ENCODE results near the gene ADAD2.

ADAD2 gene

GRCh38 chr16:84177741-84178073 is 13.2 kb upstream of the ADAD2 start:
- H3K4me3 ChIP-seq (ENCODE audit: low read length in 2 of 2), result peak overlapping the region in 1 of 2 donors; percentile 35
- H3K9me3 ChIP-seq (ENCODE audit: control insufficient read depth in 2 of 2, low read length in 2 of 2), result no peaks in the 10 kb centered on the region
- H3K9ac ChIP-seq (ENCODE audit: low read length in 2 of 2), result peak overlapping the region in 1 of 2 donors; percentile 21
- peaks cover 28% of the 10 kb centered on the region for H3K4me1 ChIP-seq (ENCODE audit: control insufficient read depth, insufficient read depth, low read length)
- peaks cover 7 to 16% of the 10 kb centered on the region in 2 donors for H3K36me3 ChIP-seq (ENCODE audit: control insufficient read depth in 2 of 2, insufficient read depth in 2 of 2, low read length in 2 of 2)
- no peaks in the 10 kb centered on the region for H3K27me3 ChIP-seq (ENCODE audit: control insufficient read depth in 1 of 2, insufficient read depth in 2 of 2, low read length in 2 of 2)
- peak overlapping the region; percentile 46 for H3K27ac ChIP-seq (ENCODE audit: low read length)

GRCh38 chr16:84178146-84178765 is 12.7 kb upstream of the ADAD2 start:
- Histone ChIP-seq H3K9me3 (ENCODE audit: control insufficient read depth in 2 of 2, low read length in 2 of 2) (no peaks in the 10 kb centered on the region), H3K27ac (ENCODE audit: low read length) (peak overlapping the region; percentile 46), H3K9ac (ENCODE audit: low read length in 2 of 2) (peak overlapping the region; percentile 21 to 36), H3K27me3 (ENCODE audit: control insufficient read depth in 1 of 2, insufficient read depth in 2 of 2, low read length in 2 of 2) (no peaks in the 10 kb centered on the region), H3K4me1 (ENCODE audit: control insufficient read depth, insufficient read depth, low read length) (peaks cover 28% of the 10 kb centered on the region), H3K36me3 (ENCODE audit: control insufficient read depth in 2 of 2, insufficient read depth in 2 of 2, low read length in 2 of 2) (peaks cover 11 to 18% of the 10 kb centered on the region in 2 donors), H3K4me3 (ENCODE audit: low read length in 2 of 2) (no peak overlapping the region)

- Histone ChIP-seq H3K27ac (ENCODE audit: low read length) (peak overlapping the region; percentile 46), H3K4me3 (ENCODE audit: low read length in 2 of 2) (no peak overlapping the region), H3K9me3 (ENCODE audit: control insufficient read depth in 2 of 2, low read length in 2 of 2) (no peaks in the 10 kb centered on the region), H3K27me3 (ENCODE audit: control insufficient read depth in 1 of 2, insufficient read depth in 2 of 2, low read length in 2 of 2) (no peaks in the 10 kb centered on the region), H3K9ac (ENCODE audit: low read length in 2 of 2) (no peak overlapping the region), H3K36me3 (ENCODE audit: control insufficient read depth in 2 of 2, insufficient read depth in 2 of 2, low read length in 2 of 2) (peaks cover 11 to 23% of the 10 kb centered on the region in 2 donors), H3K4me1 (ENCODE audit: control insufficient read depth, insufficient read depth, low read length) (peaks cover 28% of the 10 kb centered on the region)
Measured at GRCh38 chr16:84178892-84179611, 11.9 kb upstream of the ADAD2 start.

- no peak overlapping the region for H3K9ac ChIP-seq (ENCODE audit: low read length in 2 of 2)
- H3K4me1 ChIP-seq (ENCODE audit: control insufficient read depth, insufficient read depth, low read length), result peaks cover 30% of the 10 kb centered on the region
- H3K9me3 ChIP-seq (ENCODE audit: control insufficient read depth in 2 of 2, low read length in 2 of 2), result no peaks in the 10 kb centered on the region
- peaks cover 11 to 25% of the 10 kb centered on the region in 2 donors for H3K36me3 ChIP-seq (ENCODE audit: control insufficient read depth in 2 of 2, insufficient read depth in 2 of 2, low read length in 2 of 2)
- H3K4me3 ChIP-seq (ENCODE audit: low read length in 2 of 2), result no peak overlapping the region
- H3K27me3 ChIP-seq (ENCODE audit: control insufficient read depth in 1 of 2, insufficient read depth in 2 of 2, low read length in 2 of 2), result no peaks in the 10 kb centered on the region
- no peak overlapping the region for H3K27ac ChIP-seq (ENCODE audit: low read length)
Measured at GRCh38 chr16:84179612-84180320, 11.2 kb upstream of the ADAD2 start.

GRCh38 chr16:84180519-84181140 is 10.3 kb upstream of the ADAD2 start:
- peaks cover 11 to 25% of the 10 kb centered on the region in 2 donors for H3K36me3 ChIP-seq (ENCODE audit: control insufficient read depth in 2 of 2, insufficient read depth in 2 of 2, low read length in 2 of 2)
- no peaks in the 10 kb centered on the region for H3K9me3 ChIP-seq (ENCODE audit: control insufficient read depth in 2 of 2, low read length in 2 of 2)
- H3K4me1 ChIP-seq (ENCODE audit: control insufficient read depth, insufficient read depth, low read length), result peaks cover 30% of the 10 kb centered on the region
- H3K27me3 ChIP-seq (ENCODE audit: control insufficient read depth in 1 of 2, insufficient read depth in 2 of 2, low read length in 2 of 2), result no peaks in the 10 kb centered on the region
- H3K27ac ChIP-seq (ENCODE audit: low read length), result no peak overlapping the region
- H3K4me3 ChIP-seq (ENCODE audit: low read length in 2 of 2), result no peak overlapping the region
- H3K9ac ChIP-seq (ENCODE audit: low read length in 2 of 2), result no peak overlapping the region

GRCh38 chr16:84181144-84181915 is 9.6 kb upstream of the ADAD2 start:
- Histone ChIP-seq H3K27ac (ENCODE audit: low read length) (no peak overlapping the region), H3K9me3 (ENCODE audit: control insufficient read depth in 2 of 2, low read length in 2 of 2) (no peaks in the 10 kb centered on the region), H3K27me3 (ENCODE audit: control insufficient read depth in 1 of 2, insufficient read depth in 2 of 2, low read length in 2 of 2) (no peaks in the 10 kb centered on the region), H3K36me3 (ENCODE audit: control insufficient read depth in 2 of 2, insufficient read depth in 2 of 2, low read length in 2 of 2) (peaks cover 11 to 25% of the 10 kb centered on the region in 2 donors), H3K4me1 (ENCODE audit: control insufficient read depth, insufficient read depth, low read length) (peaks cover 32% of the 10 kb centered on the region), H3K4me3 (ENCODE audit: low read length in 2 of 2) (no peak overlapping the region), H3K9ac (ENCODE audit: low read length in 2 of 2) (no peak overlapping the region)

- Histone ChIP-seq H3K27me3 (ENCODE audit: control insufficient read depth in 1 of 2, insufficient read depth in 2 of 2, low read length in 2 of 2) (no peaks in the 10 kb centered on the region), H3K4me3 (ENCODE audit: low read length in 2 of 2) (no peak overlapping the region), H3K36me3 (ENCODE audit: control insufficient read depth in 2 of 2, insufficient read depth in 2 of 2, low read length in 2 of 2) (peaks cover 11 to 25% of the 10 kb centered on the region in 2 donors), H3K9me3 (ENCODE audit: control insufficient read depth in 2 of 2, low read length in 2 of 2) (no peaks in the 10 kb centered on the region), H3K9ac (ENCODE audit: low read length in 2 of 2) (no peak overlapping the region), H3K27ac (ENCODE audit: low read length) (no peak overlapping the region), H3K4me1 (ENCODE audit: control insufficient read depth, insufficient read depth, low read length) (peaks cover 28% of the 10 kb centered on the region)
Measured at GRCh38 chr16:84182104-84182503, 8.9 kb upstream of the ADAD2 start.

GRCh38 chr16:84182680-84183571 is 8.0 kb upstream of the ADAD2 start:
- Histone ChIP-seq H3K4me3 (ENCODE audit: low read length in 2 of 2) (no peak overlapping the region), H3K36me3 (ENCODE audit: control insufficient read depth in 2 of 2, insufficient read depth in 2 of 2, low read length in 2 of 2) (peaks cover 11 to 25% of the 10 kb centered on the region in 2 donors), H3K27ac (ENCODE audit: low read length) (no peak overlapping the region), H3K27me3 (ENCODE audit: control insufficient read depth in 1 of 2, insufficient read depth in 2 of 2, low read length in 2 of 2) (no peaks in the 10 kb centered on the region), H3K4me1 (ENCODE audit: control insufficient read depth, insufficient read depth, low read length) (peaks cover 22% of the 10 kb centered on the region), H3K9me3 (ENCODE audit: control insufficient read depth in 2 of 2, low read length in 2 of 2) (no peaks in the 10 kb centered on the region), H3K9ac (ENCODE audit: low read length in 2 of 2) (no peak overlapping the region)

GRCh38 chr16:84183572-84183875 is 7.4 kb upstream of the ADAD2 start:
- H3K27ac ChIP-seq (ENCODE audit: low read length), result no peak overlapping the region
- peaks cover 16% of the 10 kb centered on the region for H3K4me1 ChIP-seq (ENCODE audit: control insufficient read depth, insufficient read depth, low read length)
- no peaks in the 10 kb centered on the region for H3K27me3 ChIP-seq (ENCODE audit: control insufficient read depth in 1 of 2, insufficient read depth in 2 of 2, low read length in 2 of 2)
- no peak overlapping the region for H3K9ac ChIP-seq (ENCODE audit: low read length in 2 of 2)
- H3K4me3 ChIP-seq (ENCODE audit: low read length in 2 of 2), result no peak overlapping the region
- peaks cover 11 to 23% of the 10 kb centered on the region in 2 donors for H3K36me3 ChIP-seq (ENCODE audit: control insufficient read depth in 2 of 2, insufficient read depth in 2 of 2, low read length in 2 of 2)
- H3K9me3 ChIP-seq (ENCODE audit: control insufficient read depth in 2 of 2, low read length in 2 of 2), result no peaks in the 10 kb centered on the region

Data from stomach smooth muscle (tissue), 2 donors.